VCaP (cell line): Measurements from ENCODE around the gene PHGDH.
"Not testable (repeated sequence)": the region's sequence is repeated elsewhere in the genome, so short reads cannot be mapped to it uniquely, and the experiment has no call there.

Experiments
- H3K27ac ChIP-seq: fragments of 450-650 bp; 2 replicates; pipeline ENCODE4 v1.5.1; 2017
- CTCF ChIP-seq: fragments of 450-650 bp; conservative IDR thresholded peaks from 2 replicates; pipeline ENCODE4 v1.5.1; 2017; ENCODE audit warnings: mild to moderate bottlenecking, moderate library complexity

PHGDH gene

DNA sequence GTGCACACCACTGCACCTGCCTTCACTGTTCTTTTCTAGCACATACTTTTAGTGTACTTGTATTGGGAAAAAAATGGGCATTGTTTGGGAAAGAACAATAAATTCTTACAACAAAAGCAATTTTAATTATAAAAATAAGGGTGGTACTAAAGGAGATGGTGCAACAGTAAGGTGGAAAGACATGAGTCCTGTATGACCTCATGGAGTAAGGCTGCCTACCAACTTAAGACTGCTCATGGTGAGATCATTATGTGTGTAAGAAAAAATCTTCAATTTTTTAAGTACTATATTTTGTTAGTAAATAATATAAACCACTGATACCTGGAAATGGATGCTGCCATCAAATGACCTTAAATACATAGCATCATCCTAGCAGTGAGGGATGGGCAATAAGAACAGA is 29.6 kb upstream of the PHGDH start:
- H3K27ac ChIP-seq, result no peak overlapping the region
- no peak for TF ChIP-seq CTCF

- TF ChIP-seq CTCF, result no peak
- peak overlapping the region; percentile 90 for H3K27ac ChIP-seq
Measured at GRCh38 chr1:119683893-119684292, 27.8 kb upstream of the PHGDH start.

DNA sequence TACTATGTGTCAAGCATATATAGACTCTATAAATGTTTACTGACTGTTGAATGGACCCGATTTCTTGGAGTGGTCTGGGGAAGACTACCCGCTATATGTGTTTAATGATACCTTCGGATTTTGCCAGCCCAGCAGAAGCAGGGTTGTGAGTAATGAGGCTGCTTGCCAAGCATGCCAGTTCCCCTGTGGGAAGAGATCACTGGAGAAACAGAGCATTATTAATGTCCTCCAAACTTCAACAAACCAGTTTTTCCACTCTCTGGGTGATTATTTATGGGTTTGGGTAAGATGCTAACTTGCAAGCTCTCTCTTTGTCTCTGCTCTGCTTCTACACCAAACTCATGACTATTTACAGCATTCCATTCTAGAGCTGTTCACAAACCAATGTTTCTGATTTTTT is 25.1 kb upstream of the PHGDH start:
- H3K27ac ChIP-seq, result peak overlapping the region; percentile 90
- no peak for TF ChIP-seq CTCF

DNA sequence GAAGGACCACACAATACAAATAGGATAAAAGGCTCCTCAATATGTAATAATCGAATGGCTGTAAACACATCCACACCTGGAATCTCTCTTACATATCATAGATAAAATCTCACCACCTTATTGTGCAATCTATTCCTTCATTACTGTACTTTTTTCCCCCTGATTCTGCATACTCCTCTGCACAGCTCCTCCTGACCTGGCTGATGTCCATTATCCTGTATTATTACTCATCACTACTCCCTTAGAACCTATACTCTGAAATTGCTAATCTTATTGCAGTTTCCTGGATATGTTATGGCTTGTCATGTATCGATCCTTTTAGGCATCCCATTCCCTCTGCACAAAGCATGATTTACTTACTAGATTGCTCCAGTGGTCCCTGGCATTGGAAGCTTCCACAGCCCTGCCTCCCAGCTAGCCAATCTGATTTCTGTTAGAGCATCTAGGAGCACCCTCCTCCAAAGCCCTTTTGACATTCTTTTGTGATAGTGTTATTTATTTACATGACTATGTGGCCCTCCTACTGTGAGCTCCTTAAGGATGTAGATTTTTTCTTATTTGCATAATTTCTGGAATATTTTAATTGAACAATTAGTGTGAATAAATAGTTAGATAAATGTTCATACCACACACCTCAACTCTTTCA is 24.2 kb upstream of the PHGDH start:
- H3K27ac ChIP-seq, result peak overlapping the region; percentile 90
- no peak for TF ChIP-seq CTCF

DNA sequence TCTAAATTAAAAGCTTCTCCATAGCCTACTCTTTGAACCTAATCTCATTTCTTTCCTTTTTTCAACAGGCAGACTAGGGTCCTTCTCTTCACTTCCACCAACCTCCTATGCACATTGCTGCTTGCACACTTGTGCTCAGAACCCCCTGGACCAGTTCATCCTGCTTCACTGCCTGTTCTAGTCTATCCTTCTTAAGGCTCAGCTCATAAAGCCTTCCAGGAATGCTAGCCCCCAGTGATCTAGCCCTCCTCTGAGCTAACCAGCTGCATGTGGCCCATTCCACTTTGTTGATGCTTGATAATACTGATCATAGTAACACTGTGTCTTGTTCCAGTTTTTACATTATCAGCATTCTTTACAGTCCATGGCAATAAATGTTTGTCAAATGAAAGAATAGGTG is 22.9 kb upstream of the PHGDH start:
- TF ChIP-seq CTCF, result no peak

DNA sequence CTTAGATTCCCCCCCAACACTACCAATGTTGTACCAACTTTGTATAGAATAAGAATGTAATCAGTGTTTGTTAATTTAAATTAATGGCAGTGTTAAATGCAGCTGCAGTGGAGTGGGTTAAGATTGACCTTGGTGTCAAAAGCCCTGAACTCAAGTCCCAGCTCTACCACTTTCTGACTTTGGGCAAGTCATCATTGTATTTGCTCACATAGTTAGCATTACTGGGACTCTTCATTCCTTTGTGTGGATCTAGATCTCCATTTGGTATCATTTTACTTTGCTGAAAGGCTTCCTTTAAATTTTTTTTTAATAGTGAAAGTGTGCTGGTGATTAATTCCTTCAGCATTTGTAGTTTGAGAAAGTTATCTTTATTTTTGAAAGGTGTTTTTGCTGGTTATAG is 22.2 kb upstream of the PHGDH start:
- TF ChIP-seq CTCF, result no peak

More for the DNA sequence above, 22.9 kb upstream of the PHGDH start:
- peak overlapping the region; percentile 90 for H3K27ac ChIP-seq

DNA sequence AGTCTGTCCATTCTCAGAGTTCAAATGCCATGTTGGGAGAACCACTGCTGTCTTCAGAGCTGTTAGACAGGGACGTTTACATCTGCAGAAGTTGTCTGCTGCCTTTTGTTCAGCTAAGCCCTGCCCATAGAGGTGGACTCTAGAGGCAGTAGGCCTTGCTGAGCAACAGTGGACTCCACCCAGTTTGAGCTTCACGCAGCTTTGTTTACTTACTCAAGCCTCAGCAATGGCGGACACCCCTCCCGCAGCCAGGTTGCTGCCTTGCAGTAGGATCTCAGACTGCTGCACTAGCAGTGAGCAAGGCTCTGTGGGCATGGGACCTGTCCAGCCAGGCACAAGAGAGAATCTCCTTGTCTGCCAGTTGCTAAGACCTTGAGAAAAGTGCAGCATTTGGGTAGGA is 14.9 kb upstream of the PHGDH start:
- not testable (repeated sequence) for H3K27ac ChIP-seq

More for the DNA sequence above, 22.2 kb upstream of the PHGDH start:
- peak overlapping the region; percentile 90 for H3K27ac ChIP-seq

GRCh38 chr1:119697598-119697997 is 14.1 kb upstream of the PHGDH start:
- TF ChIP-seq CTCF, result no peak
- H3K27ac ChIP-seq, result no peak overlapping the region
